ENCODE data around the gene CDH23.
"Not testable (repeated sequence)": the region's sequence is repeated elsewhere in the genome, so short reads cannot be mapped to it uniquely, and the experiment has no call there.

The CDH23 gene

GRCh38 chr10:71588685-71589084 is 192.0 kb downstream of the CDH23 start:
- DNase-seq = no peak

- no peak for DNase-seq
Observed at GRCh38 chr10:71589617-71590551, 193.2 kb downstream of the CDH23 start.

GRCh38 chr10:71590781-71591350 is 194.1 kb downstream of the CDH23 start:
- DNase-seq = no peak

GRCh38 chr10:71594934-71595571 is 198.3 kb downstream of the CDH23 start:
- no peak for DNase-seq

GRCh38 chr10:71595649-71596048 is 198.9 kb downstream of the CDH23 start:
- DNase-seq = no peak

GRCh38 chr10:71596127-71596526 is 199.4 kb downstream of the CDH23 start:
- no peak for DNase-seq

GRCh38 chr10:71596759-71597158 is 200.0 kb downstream of the CDH23 start:
- no peak for DNase-seq

- DNase-seq = peak; percentile 67
Observed at GRCh38 chr10:71597821-71598498, 201.2 kb downstream of the CDH23 start.

- DNase-seq = no peak
Observed at GRCh38 chr10:71598621-71599055, 201.9 kb downstream of the CDH23 start.

- DNase-seq = no peak
Observed at GRCh38 chr10:71599518-71599917, 202.8 kb downstream of the CDH23 start.

- not testable (repeated sequence) for DNase-seq
Observed at GRCh38 chr10:71600242-71600641, 203.5 kb downstream of the CDH23 start.

- DNase-seq = no peak
Observed at GRCh38 chr10:71600849-71601248, 204.1 kb downstream of the CDH23 start.

- no peak for DNase-seq
Observed at GRCh38 chr10:71601273-71601672, 204.6 kb downstream of the CDH23 start.

GRCh38 chr10:71603150-71603549 is 206.4 kb downstream of the CDH23 start:
- no peak for DNase-seq

GRCh38 chr10:71603754-71604153 is 207.0 kb downstream of the CDH23 start:
- DNase-seq = no peak

- no peak for DNase-seq
Observed at GRCh38 chr10:71604324-71605018, 207.8 kb downstream of the CDH23 start.

- no peak for DNase-seq
Observed at GRCh38 chr10:71605263-71605962, 208.7 kb downstream of the CDH23 start.

- no peak for DNase-seq
Observed at GRCh38 chr10:71606257-71607081, 209.7 kb downstream of the CDH23 start.

GRCh38 chr10:71607082-71607443 is 210.3 kb downstream of the CDH23 start:
- DNase-seq = no peak

- DNase-seq = peak; percentile 11
Observed at GRCh38 chr10:71608819-71609768, 212.4 kb downstream of the CDH23 start.
